NCI-H1417 (cell line): Measurements from ENCODE around the gene PPP2CA.
"Not testable (repeated sequence)": the region's sequence is repeated elsewhere in the genome, so short reads cannot be mapped to it uniquely, and the experiment has no call there.

Source experiments
- DNase-seq, 3 experiments: peaks; one replicate each; lab custom pipeline; 2025; lab: John Stamatoyannopoulos, UW

The PPP2CA gene

DNA sequence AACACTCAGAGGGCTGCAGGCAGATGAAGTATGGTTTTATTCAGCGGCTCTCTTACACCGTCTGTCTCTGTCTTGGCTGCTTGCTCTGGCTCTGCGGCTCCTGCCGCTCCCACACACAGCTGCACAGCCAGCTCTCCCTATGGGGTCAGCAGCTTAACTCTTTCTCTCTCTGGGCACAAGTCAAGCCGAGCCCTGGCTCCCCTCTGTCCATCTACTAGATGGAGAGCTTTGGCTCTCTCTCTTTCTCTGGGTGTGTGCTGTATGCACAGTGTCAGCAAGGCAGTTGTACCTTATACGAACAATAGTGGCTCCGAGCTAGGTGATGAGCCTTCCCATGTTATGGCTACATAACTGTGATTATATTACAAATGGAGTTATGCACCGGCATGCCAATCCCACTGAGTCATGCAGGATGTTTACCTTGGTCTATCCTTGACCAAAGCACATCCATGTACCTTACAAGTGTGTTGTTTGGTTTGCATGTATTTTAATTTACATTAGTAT is 19.3 kb upstream of the PPP2CA start:
- DNase-seq, result peak in 1 of 3 experiments; percentile 6

DNA sequence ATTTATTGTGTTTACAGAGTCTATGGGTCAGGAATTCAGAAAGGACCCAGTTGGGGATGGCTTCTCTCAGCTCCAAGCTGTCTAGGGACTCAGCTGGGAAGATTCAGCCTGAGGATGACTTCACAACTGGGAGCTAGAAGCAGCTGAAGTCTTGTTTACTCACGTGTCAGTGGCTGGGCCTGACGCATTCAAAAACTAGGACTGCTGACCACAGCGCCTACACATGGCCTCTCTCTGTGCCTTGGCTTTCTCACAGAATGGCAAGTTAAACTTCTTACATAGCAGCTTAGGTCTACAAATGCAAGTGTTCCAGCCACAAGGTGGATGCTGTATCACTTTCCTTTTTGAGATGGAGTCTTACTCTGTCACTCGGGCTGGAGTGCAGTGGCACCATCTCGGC is 16.3 kb upstream of the PPP2CA start:
- DNase-seq, result no peak

DNA sequence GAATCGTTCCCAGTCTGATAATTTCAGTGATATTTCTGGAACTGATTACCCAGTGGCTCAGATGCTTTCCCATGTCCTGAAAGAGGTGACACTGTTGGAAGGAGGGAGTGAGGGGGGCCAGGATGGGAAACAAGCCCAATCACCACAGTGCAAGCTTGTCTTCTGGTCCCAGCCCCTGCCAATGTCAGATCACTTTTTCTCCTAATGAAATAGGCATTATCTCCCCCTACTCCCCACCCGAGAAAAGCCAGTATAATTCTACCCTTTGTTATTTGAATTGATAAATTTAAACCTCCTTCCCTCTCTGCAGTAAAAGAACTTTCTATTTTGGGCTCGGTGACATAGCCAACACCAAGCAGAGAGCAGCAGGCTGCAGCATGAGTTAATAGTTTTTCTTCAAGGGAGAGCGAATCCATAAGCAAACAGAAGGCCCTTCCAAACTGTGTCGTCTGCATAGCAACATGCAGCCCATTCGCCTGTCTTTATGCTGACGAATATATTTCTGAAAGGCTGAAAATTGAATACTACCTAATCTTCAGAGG is 14.6 kb upstream of the PPP2CA start:
- peak in 2 of 3 experiments; percentile 22 to 53 for DNase-seq

DNA sequence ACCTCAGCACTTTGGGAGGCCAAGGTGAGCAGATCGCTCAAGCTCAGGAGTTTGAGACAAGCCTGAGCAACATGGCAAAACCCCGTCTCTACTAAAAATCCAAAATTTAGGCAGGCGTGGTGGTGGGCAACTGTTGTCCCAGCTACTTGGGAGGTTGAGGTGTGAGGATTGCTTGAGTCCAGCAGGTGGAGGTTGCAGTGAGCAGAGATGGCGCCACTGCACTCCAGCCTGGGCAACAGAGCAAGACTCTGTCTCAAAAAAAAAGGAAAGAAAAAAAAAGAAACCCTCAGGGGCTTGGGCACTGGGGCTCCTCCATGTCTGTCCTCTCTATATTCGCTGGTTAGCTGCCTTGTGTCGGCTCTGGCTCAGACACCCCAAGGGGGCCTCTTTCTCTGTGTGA is 10.9 kb upstream of the PPP2CA start:
- DNase-seq, result no peak

- DNase-seq, result no peak
Measured at GRCh38 chr5:134236318-134236717, 10.4 kb upstream of the PPP2CA start.

GRCh38 chr5:134228624-134229023 is 2.8 kb upstream of the PPP2CA start:
- no peak for DNase-seq

- DNase-seq, result no peak
Measured at GRCh38 chr5:134227776-134228175, 1.9 kb upstream of the PPP2CA start.

DNA sequence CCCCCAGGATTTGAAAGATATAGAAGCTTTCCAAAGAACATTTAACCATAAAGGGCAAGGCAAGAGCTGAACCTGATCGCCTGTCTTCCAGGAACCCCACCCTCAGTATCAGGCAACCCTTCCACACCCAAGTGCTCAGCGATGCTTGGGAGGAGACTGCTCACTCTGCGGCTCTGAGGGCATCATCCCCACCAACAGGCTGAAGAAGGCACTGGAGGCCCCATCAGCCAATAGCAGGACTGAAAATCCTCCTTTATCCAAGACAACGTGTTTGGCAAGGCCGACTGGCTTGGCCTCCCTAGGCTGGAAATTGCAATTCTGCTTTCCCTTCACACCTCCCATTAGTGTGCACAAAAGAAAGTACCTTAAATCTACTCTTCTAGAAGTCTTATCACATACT is 1.4 kb upstream of the PPP2CA start:
- DNase-seq, result peak; percentile 22 to 63 (median 36)

GRCh38 chr5:134226441-134227192 is 744 bp upstream of the PPP2CA start:
- peak in 1 of 3 experiments; percentile 88 for DNase-seq

GRCh38 chr5:134224888-134225779 is 739 bp downstream of the PPP2CA start:
- peak; percentile 50 to 76 (median 74) for DNase-seq

DNA sequence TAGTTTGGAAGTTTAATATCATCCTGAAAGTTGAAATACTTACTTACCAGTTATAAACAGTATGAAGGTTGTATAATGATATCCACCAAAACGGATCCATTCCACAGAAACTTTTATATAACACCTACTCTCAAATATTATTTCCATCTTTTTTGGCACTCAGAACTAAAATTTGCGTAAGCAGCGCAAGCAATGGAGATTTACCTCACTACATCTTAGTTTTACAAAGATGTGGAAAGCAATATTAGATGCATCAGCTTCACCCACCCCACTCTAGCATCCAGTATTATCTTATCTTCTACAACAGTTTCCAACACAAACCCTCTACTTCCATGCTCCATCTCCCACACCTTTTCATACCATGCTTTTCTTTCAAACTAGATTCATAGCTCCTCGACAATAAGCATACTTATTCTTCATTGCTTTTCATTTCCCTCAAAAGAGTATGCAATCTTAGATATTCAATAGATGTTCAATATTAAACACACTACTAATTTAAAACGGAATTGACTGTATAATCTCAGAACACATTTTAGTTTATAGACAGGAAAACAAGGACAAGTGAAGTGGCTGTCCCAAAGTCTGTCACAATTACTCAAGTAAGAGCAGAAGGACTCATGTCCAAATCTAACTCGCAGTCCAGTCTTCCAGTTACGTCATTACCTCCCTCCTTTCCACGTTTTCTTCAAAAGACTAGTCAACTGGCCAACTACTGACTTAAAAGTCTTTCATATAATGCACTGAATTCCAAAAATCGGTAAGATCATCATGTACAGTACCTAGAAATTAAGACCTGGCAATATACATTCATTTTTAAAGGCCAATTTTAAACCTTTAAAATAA is 2.2 kb downstream of the PPP2CA start:
- DNase-seq, result peak in 1 of 3 experiments; percentile 3

DNA sequence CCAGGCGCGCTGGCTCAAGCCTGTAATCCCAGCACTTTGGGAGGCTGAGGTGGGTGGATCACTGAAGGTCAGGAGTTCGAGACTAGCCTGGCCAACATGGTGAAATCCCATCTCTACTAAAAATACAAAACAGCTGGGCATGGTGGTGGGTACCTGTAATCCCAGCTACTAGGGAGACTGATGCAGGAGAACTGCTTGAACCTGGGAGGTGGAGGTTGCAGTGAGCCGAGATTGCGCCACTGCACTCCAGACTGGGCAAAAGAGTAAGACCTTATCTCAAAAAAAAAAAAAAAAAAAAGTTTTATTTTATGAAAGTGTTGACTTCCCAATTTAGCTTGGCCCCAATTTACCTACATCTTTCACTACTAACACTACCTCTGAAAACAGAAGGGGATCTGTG is 4.2 kb downstream of the PPP2CA start:
- DNase-seq, result not testable (repeated sequence)

DNA sequence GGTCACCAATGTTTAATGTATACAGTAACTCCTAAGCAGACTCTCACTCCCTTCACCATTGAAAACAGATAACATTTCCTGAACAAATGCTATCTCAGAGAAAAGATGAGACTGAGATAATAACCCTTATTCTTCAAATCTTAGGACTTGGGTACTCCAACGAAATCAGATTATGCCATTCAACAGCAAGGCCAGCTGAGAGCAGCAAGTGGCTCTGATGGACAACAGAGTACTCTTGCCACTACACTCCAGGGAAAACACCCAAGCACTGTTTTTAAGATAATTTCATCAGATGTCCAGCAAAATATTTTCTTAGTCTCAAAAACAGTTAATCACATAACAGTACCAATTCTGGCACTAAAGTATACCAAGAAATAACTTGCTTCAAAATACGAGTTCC is 10.1 kb downstream of the PPP2CA start:
- no peak for DNase-seq

DNA sequence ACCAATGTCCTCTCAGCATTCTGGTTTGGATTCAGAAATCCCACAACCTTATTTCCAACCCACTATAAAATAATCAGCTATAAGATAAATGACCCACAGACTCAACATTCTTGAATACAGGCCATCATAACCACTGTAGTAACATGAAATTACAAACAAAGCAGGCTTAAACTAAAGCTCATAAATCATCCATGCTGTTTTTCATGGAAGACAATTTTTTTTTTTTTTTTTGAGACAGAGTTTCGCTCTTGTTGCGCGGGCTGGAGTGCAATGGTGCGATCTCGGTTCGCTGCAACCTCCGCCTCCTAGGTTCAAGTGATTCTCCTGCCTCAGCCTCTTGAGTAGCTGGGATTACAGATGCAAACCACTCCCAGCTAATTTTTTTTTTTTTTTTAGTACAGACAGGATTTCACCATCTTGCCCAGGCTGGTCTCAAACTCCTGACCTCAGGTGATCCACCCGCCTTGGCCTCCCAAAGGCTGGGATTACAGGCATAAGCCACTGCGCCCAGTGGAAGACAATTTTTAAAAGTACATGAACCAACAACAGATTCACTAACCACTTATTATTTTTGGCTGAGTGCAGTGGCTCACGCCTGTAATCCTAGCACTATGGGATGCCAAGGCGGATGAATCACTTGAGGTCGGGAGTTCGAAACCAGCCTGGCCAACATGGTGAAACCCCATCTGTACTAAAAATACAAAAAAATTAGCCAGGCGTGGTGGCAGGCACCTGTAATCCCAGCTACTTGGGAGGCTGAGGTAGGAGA is 14.4 kb downstream of the PPP2CA start:
- DNase-seq, result not testable (repeated sequence)

GRCh38 chr5:134209477-134210245 is 16.2 kb downstream of the PPP2CA start:
- DNase-seq, result no peak

GRCh38 chr5:134207696-134208095 is 18.2 kb downstream of the PPP2CA start:
- DNase-seq, result no peak

DNA sequence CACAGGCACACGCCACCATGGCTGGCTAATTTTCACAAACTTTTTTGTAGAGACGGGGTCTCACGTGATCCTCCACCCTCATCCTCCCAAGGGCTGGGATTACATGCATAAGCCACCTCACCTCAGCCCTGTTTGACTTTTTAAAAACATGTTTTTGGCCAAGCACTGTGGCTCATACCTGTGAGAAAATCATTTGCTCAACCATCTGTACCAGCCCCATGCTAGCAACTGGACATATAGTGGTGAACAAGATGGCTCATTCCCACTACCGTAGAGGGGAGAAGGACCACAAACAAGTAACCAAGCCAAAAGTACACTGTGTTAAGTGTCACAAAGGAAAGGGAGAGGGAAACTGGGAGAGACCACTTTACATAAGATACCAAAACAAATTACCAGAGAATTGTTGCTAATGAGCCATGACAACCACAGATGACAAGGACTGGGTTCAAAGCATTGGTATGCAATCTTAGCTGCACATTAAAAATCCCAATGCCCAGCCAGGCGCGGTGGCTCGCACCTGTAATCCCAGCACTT is 19.2 kb downstream of the PPP2CA start:
- no peak for DNase-seq

DNA sequence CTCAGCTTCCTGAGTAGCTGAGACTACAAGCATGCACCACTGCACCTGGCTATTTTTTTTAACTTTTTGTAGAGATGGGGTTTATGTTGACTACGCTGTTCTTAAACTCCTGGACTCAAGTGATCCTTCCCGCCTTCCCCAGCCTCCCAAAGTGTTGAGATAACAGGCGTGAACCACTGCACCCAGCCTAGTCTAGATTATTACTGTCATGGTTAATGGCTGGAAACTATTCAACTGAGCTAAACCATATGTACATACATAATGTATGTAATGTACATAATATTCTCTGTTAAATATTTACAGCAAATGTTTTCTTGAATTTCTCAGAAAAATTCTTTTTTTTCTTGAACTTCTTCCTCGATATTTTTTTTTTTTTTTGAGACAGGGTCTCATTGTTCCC is 21.3 kb downstream of the PPP2CA start:
- DNase-seq, result no peak

DNA sequence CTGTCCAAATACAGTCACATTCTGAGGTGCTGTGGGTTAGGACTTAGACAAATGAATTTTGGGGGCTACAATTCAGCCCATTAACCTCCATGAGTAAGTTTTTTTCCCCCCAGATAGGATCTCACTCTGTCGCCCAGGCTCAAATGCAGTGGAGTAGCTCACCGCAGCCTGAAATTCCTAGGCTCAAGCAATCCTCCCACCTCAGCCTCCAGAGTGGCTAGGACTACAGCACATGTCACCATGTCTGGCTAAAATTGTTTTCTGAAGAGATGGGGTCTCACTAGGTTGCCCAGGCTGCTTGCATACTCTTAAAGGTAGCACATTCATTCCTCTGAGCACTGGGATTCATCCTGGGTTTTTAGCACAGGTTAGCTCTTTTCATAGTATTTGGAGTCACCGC is 22.2 kb downstream of the PPP2CA start:
- DNase-seq, result no peak

DNA sequence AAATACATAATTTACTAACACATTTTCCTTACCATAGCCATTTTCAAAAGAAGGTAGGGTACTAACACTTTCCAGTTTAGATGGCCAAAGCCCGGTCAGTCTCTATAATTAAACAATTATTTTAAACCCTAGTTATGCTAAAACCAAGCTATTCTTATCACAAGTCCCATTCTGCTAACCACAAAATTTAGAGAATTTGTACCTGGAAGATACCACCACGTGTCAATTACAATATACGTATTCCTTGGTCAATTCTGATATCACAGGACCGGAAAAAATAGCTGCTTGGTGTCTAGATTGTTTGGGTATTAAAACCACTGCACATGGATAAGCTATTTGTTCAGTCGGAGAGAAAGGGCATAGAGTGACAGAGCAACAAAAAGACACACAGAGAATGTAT is 30.2 kb downstream of the PPP2CA start:
- no peak for DNase-seq
